Middle frontal gyrus (tissue), 1 donor: ENCODE measurements around the gene PRDX1.
"Not testable (repeated sequence)": the region's sequence is repeated elsewhere in the genome, so short reads cannot be mapped to it uniquely, and the experiment has no call there.

ENCODE experiments used
- DNase-seq: peaks from one replicate; pipeline ENCODE4 v3.0.0-alpha.2; 2015; ENCODE audit warnings: low spot score; ENCODE audit errors: extremely low spot score

PRDX1 gene

DNA sequence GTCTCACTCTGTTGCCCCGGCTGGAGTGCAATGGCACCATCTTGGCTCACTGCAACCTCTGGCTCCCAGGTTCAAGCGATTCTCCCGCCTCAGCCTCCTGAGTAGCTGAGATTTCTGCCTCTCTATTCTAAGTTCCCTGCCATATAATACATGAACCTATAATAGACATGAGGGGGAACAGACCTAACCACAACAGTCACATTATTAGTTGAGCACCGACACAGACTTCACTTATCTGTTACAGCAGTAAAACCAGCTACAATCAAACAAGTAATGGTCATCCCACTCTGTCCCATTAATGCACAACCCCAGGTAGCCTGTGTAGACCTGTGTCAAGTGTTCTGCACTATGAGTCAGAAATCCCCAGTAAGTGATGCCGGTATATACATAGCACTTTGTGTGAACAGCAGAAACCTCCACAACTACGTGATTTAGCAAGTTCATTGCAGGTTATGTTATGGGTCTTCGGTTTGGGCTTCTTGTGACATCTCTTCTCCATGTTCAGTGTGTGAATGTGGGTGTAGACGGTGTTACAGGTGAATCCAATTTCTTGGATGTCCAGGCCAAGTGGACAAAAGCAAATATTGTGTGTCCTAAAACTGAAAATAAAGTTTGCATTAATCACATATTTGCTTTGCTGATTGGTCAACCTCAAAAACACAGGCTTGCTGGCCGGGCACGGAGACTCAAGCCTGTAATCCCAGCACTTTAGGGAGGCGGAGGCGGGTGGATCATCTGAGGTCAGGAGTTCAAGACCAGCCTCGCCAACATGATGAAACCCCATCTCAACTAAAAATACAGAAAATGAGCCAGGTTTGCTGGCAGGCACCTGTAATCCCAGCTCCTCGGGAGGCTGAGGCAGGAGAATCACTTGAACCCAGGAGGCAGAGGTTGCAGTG is 18.0 kb downstream of the PRDX1 start:
- DNase-seq, result no peak

- no peak for DNase-seq
These were observed 20.2 kb downstream of the PRDX1 start for GRCh38 chr1:45501505-45501859.

DNA sequence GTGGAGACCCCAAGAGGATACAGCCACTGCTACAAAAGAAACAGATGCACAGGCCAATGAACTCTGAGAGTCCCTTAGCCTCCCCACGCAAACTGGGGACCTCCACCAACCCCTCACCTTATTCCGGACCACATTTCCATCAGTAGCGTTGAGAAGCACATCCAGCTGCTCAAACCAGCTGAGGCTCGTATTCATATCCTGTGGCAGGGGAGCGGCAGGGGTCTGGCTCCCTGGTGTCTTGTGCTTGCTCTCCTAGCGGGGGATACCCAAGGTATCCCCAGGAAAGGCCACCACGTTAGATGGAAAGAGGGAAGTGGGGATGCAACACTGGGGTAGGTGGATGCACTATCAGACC is 22.3 kb downstream of the PRDX1 start:
- DNase-seq, result no peak

DNA sequence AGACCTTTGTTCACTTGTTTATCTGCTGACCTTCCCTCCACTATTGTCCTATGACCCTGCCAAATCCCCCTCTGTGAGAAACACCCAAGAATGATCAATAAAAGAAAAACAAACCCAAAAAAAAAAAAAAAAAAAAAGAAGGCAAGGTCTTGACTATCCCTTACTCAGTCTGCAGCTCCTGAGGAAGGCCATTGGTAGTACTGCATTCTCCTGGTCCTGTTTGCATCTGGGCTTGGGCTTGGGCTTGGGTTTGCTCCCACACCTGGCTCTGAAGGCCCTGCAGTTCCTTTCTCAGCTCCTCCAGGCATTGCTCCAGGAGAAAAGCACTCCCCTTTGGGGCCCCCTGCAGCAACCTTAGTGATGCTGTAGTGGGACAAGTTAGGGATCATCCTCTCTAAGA is 23.4 kb downstream of the PRDX1 start:
- no peak for DNase-seq

DNA sequence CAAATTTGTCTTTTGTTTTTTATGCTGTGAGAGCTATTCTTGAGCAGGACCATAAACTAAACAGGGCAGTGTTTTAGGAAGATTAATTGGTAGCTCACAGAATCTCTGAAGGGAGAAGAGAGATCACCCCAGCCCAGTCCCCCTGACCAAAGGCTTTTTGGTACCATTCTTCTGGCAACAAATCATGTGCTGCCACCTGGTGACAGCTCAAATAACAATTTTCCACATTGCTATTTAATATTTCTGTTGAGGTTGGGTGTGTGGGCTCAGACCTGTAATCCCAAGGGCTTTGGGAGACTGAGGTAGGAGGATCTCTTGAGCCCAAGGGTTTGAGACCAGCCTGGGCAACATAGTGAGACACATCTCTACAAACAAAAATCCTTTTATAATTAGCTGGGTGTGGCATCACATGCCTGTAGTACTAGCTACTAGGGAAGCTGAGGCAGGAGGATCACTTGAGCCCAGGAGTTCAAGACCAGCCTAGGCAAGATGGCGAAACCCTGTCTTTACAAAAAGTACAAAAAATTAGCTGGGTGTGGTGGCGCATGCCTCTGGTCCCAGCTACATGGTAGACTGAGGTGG is 28.5 kb downstream of the PRDX1 start:
- no peak for DNase-seq

GRCh38 chr1:45492691-45493090 is 29.0 kb downstream of the PRDX1 start:
- no peak for DNase-seq

- DNase-seq, result no peak
These were observed 30.0 kb downstream of the PRDX1 start for GRCh38 chr1:45491487-45492260.

DNA sequence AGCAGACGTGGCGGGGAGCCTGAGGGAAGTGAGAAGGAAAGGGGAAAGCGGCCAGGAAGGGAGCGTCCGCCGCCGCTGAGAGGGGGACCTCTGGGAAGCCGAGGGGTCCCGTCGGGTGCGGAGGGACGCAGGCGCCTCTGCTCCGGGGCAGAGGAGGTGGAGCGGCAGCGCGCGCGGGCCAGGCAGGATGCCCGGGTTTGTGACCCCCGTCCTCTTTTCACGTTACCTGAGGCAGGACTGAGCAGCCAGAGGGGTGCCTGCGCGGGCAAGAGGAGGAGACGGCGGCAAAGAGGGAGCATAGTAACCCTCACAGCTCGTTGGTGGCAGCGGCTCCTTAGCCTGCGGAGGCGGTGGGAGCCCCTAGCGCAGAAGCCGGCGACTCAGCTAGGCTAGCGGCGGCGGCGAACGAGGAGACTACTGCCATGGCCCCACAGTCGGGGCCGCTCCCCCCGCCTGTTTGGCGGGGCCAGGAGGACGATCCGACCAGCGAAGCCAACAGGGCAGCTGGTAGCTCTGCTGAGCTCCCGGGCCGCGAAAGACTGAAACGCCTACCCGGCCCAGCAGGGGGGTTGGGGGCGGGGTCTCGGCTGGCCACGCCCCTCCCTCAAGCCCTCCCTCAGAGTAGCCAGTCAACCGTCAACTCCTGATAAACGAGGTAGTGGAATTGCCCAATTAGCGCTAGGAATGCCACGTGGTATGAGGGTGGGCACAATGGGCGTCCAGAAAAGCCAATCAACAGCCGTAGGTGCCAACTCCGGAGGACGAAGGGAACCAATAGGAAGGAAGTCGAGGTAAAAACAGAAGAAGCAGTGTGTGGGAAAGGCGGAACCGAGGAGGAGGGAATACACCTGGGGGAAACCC is 30.8 kb downstream of the PRDX1 start, which contains the start of gene TESK2:
Gene TESK2, minus strand, starts transcription at position 538 of the 861 bp plus-strand sequence. CDS start 33,378 bp downstream, outside the sequence.
- DNase-seq, result peak; percentile 99

- DNase-seq, result no peak
These were observed 31.5 kb downstream of the PRDX1 start for GRCh38 chr1:45490121-45490625.

- not testable (repeated sequence) for DNase-seq
These were observed 32.3 kb downstream of the PRDX1 start for GRCh38 chr1:45489379-45489778.

- no peak for DNase-seq
These were observed 32.9 kb downstream of the PRDX1 start for GRCh38 chr1:45488666-45489377.

DNA sequence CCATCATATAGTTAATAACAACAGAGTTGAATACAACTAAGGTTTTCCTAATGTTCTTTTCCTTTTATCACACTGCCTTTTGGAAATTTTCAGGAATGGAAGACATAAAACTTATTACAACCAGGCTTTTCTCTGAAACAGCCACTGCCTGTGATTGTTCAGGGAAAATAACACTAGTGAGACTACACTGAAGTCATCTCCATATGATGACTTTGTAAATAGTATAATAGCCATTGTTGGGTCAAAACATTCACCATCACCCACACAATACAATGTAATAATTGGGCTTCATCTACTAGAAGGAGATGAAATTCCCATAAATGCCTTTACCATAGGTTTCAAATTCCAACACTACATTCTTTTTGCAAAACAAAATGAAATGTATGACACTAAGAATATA is 35.7 kb downstream of the PRDX1 start:
- DNase-seq, result no peak

DNA sequence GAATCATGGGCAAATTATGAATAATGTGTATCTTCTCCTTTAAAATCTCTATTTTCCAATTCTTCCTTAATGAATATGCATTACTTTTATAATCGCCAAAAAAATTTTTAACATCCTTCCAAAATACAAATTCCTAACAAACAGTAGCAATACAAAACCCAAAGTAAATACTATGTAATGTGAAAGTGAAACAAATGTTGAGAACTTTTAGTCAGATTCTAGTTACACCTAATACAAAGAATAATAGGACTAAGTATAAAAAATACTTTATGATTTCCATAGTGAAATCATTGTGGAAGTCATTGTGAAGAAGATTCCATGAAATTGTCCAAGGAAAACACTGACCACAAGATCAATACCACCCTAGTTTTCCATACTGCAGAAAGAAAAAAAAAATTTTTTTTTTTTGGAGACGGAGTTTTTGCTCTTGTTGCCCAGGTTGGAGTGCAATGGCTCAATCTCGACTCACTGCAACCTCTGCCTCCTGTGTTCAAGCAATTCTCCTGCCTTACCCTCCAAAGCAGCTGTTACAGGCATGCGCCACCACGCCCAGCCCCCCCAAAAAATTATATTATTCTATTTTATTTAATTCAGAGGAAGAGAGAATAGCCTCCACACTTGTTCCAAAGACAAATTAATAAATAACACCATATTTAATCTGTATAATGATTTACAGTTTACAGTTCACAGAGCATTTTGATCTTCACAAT is 42.5 kb downstream of the PRDX1 start:
- no peak for DNase-seq

DNA sequence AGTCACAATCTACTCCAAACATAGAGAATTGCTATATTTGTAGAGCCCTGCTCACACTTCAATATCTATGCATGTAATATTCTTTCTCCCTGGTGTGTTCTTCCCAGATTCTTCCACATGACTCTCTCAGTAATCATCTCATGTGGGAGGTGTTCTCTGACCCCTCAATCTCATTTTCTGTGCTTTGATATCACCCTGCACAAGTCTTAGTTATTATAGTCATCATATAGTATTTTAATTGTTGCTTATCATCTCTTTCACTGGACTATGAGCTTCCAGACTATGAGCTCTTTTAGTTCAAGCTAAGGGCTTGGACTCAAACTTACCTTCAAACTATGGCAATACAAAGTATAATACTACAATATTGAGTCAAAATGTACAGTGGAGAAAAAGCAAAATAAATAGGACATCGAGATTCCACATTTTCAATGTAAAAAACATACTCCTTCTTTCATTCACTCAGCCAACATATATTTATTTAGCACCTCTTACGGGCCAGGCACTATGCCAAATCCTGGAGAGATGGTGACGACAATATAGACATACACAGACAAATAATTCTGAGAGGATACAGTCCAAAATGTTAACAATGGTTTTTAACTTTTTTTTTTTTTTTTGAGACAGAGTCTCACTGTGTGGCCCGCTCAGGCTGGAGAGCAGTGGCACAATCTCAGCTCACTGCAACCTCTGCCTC is 43.4 kb downstream of the PRDX1 start:
- no peak for DNase-seq

DNA sequence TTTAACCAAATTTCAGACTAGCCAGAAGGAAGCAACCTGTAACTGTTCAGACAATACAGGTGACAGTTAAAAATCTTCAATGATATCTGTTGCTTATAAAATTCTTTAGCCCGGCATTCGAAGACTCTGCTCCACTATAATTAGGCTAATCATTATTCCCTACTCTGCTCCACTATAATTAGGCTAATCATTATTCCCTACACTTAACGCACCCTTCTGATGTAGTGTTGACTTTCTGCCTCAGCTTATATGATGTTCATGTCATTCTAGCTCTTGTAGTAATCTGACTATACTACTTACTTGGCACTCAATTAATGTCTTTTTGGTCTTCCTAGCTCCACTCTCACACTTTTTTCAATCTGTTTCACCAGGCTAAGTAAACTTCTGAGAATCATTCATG is 44.0 kb downstream of the PRDX1 start:
- no peak for DNase-seq

DNA sequence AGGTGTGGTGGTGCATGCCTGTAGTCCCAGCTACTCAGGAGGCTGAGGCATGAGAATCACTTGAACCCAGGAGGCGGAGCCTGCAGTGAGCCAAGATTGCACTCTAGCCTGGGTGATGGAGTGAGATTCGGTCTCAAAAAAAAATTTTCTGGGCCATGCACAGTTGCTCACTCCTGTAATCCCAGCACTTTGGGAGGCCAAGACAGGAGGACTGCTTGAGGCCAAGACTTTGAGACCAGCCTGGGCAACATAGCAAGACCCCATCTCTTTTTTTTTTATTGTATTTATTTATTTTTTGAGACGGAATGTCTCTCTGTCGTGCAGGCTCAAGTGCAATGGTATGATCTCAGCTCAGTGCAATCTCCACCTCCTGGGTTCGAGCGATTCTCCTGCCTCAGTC is 47.5 kb downstream of the PRDX1 start:
- DNase-seq, result not testable (repeated sequence)

DNA sequence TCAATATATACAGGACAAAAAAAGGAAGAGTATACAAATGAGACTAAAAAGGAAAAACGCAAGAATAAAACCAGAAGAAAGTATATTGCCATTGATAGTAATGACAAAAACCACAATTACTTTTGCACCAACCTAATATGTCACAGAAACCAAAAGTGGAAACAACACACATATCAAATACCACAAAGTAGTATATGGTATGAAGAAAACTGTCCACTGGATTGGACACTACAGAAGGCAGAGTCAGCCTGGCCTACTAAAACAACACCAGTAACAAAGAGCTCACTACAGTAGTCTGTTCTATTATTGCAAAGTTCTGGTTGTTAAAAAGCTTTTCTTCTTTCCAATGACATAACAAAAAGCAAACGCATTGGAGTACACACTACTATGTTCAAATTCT is 48.4 kb downstream of the PRDX1 start:
- no peak for DNase-seq

DNA sequence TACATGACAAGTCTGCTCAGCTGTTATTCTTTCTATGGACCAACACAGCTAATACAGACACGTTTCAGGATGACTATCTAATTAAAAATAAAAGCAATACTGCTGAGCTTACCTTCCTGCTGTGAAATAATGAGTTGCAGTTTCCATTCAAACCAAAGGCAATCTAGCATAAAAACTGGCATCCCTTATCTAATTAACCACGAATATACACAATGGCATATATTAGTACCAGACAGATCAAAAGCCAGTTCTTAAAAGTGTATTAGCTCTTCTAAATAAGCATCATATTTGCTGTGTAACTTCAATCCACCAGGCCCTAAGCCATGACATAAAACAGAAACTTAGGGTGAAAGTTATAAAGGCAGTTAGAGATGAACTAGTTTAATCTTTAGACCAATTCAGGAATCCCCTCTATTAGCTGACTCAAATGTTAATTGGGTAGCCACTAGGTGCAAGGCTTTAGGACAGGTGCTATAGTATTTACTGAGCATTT is 51.3 kb downstream of the PRDX1 start:
- no peak for DNase-seq

DNA sequence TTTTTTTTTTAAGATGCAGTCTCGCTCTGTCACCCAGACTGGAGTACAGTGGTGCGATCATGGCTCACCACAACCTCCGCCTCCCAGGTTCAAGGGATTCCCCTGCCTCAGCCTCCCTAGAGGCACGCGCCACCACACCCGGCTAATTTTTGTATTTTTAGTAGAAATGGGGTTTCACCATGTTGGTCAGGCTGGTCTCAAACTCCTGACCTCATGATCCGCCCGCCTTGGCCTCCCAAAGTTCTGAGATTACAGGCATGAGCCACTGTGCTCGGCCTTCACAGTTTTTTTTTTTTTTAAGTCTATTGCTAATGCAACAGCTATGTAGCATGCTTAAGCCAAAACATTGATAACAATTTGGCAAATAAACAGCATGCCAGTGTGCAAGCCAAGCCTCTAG is 54.3 kb downstream of the PRDX1 start:
- DNase-seq, result not testable (repeated sequence)
